ENCODE measurements around the gene PKP1. TPM values are rescaled to one million over a fixed set of nuclear protein-coding genes. Genes with fewer than 3 reads are reported as not detected.

The PKP1 gene
- polyA plus RNA-seq, 1 donor (not counting 4 experiments of a cell fraction or from before 2014, with no cell fraction given) = 169 TPM

DNA sequence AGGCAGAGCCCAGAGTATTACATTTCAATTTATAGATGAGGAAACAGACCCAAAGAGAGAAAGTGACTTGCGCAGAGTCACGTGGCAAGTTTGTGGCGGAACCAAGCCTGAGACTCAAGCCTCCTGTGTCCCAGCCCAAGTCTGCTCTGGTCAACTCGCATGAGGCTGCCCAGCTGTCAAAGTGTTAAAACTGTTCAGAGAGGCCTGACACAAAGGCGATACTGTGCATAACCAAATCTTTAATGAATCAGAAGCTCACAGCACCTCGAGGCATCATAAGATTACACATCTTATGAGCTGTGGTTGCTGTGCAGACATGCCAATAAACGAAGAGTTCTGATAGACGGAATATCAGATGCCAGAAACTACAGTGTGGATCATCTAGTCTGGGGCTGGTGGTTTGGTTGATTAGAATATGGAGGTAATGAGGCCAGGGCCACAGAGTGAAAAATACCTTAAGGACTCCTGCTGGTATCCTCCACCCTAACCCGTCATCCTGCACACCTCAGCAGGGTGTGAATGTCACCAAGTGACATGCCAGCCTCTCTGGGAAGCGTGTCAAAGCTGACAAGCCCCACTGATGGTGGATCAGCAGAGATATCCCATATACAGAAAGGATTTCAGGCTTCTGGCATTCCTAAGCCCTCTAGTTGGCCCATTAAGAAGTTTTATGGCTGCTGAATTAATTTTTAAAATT, 52.0 kb downstream of the PKP1 start:
- no peak for TF ChIP-seq EZH2 (IDR thresholded peaks at IDR 0.05; ENCODE audit: low read length)
- TF ChIP-seq, protein P1, sequence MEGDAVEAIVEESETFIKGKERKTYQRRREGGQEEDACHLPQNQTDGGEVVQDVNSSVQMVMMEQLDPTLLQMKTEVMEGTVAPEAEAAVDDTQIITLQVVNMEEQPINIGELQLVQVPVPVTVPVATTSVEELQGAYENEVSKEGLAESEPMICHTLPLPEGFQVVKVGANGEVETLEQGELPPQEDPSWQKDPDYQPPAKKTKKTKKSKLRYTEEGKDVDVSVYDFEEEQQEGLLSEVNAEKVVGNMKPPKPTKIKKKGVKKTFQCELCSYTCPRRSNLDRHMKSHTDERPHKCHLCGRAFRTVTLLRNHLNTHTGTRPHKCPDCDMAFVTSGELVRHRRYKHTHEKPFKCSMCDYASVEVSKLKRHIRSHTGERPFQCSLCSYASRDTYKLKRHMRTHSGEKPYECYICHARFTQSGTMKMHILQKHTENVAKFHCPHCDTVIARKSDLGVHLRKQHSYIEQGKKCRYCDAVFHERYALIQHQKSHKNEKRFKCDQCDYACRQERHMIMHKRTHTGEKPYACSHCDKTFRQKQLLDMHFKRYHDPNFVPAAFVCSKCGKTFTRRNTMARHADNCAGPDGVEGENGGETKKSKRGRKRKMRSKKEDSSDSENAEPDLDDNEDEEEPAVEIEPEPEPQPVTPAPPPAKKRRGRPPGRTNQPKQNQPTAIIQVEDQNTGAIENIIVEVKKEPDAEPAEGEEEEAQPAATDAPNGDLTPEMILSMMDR (optimal IDR thresholded peaks at IDR 0.05 in 1 of 3, IDR thresholded peaks at IDR 0.05 in 1 of 3, conservative IDR thresholded peaks at IDR 0.05 in 1 of 3; ENCODE audit: extremely low read depth in 1 of 3, insufficient read depth in 2 of 3, low read length in 3 of 3) = no peak
- dilution Hi-C loops (cut with MboI; ENCODE audit: extremely low pct_ligation_motif_present, low sequenced_read_pairs) = no loop called here
- no peak overlapping the region for H2AFZ ChIP-seq (ENCODE audit: control insufficient read depth, low read length)

DNA sequence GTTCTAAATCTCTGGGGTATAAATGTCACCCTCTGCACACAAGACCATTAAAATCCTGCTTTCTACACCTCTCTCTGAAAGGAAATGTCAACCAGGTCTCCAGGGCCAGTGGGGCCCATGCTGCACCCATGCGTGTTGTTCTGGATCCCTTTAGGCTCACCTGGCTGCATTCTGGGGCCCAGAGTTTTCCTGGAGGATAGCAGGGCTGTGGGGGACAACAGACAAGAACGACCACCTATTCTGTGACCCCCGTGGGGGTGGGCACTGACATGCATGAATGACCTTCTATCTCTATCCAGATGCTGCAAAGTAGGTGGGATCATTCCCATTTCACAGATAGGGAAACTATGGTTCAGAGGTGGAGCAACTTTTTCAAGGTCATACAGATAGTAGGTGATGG, 52.6 kb downstream of the PKP1 start:
- no peaks in the 10 kb centered on the region for H3K9me1 ChIP-seq (ENCODE audit: control insufficient read depth, extremely low read depth, insufficient read depth, low read length)
- peaks cover 31% of the 10 kb centered on the region for H3K4me1 ChIP-seq (ENCODE audit: control insufficient read depth, extremely low read depth, insufficient read depth, low read length)
- H3K27me3 ChIP-seq (ENCODE audit: control insufficient read depth, extremely low read depth, insufficient read depth, low read length) = no peaks in the 10 kb centered on the region
- H3K9ac ChIP-seq (ENCODE audit: control insufficient read depth, extremely low read depth, insufficient read depth, low read length) = peak overlapping the region; percentile 34
- H3K9me3 ChIP-seq (ENCODE audit: control insufficient read depth, low read depth, low read length) = no peaks in the 10 kb centered on the region
- H2AFZ ChIP-seq (ENCODE audit: control insufficient read depth, low read length) = no peak overlapping the region
- no peak for DNase-seq (ENCODE audit: low read depth, low spot score)
- no peak overlapping the region for H3K4me3 ChIP-seq (ENCODE audit: control insufficient read depth in 2 of 3, extremely low read depth in 1 of 3, insufficient read depth in 2 of 3, low read depth in 1 of 3, low read length in 3 of 3)
- H3K4me2 ChIP-seq (ENCODE audit: control insufficient read depth, extremely low read depth, insufficient read depth, low read depth, low read length) = no peak overlapping the region
- no peak for TF ChIP-seq EZH2 (IDR thresholded peaks at IDR 0.05; ENCODE audit: low read length)
- TF ChIP-seq, protein P1 (optimal IDR thresholded peaks at IDR 0.05 in 1 of 3, IDR thresholded peaks at IDR 0.05 in 1 of 3, conservative IDR thresholded peaks at IDR 0.05 in 1 of 3; ENCODE audit: extremely low read depth in 1 of 3, insufficient read depth in 2 of 3, low read length in 3 of 3) = no peak
- H3K36me3 ChIP-seq (ENCODE audit: control insufficient read depth in 2 of 2, extremely low read depth in 1 of 2, insufficient read depth in 2 of 2, low read length in 2 of 2) = no peaks in the 10 kb centered on the region
- no peak overlapping the region for H3K27ac ChIP-seq (ENCODE audit: control insufficient read depth, insufficient read depth, low read length)
- no peaks in the 10 kb centered on the region for H3K79me2 ChIP-seq (ENCODE audit: control insufficient read depth, insufficient read depth, low read length)
- dilution Hi-C loops (cut with MboI; ENCODE audit: extremely low pct_ligation_motif_present, low sequenced_read_pairs) = no loop called here
- H4K20me1 ChIP-seq (ENCODE audit: control insufficient read depth, extremely low read depth, insufficient read depth, low read length) = no peaks in the 10 kb centered on the region
- no peak for FAIRE-seq

More for the DNA sequence above, 52.0 kb downstream of the PKP1 start:
- H3K4me2 ChIP-seq (ENCODE audit: control insufficient read depth, extremely low read depth, insufficient read depth, low read depth, low read length) = peak overlapping the region; percentile 62
- FAIRE-seq (peak; percentile 98), DNase-seq (ENCODE audit: low read depth, low spot score) (no peak)
- no peaks in the 10 kb centered on the region for H3K9me3 ChIP-seq (ENCODE audit: control insufficient read depth, low read depth, low read length)
- no peaks in the 10 kb centered on the region for H4K20me1 ChIP-seq (ENCODE audit: control insufficient read depth, extremely low read depth, insufficient read depth, low read length)
- peaks cover 0 to under 1% of the 10 kb centered on the region in 2 experiments for H3K36me3 ChIP-seq (ENCODE audit: control insufficient read depth in 2 of 2, extremely low read depth in 1 of 2, insufficient read depth in 2 of 2, low read length in 2 of 2)
- no peaks in the 10 kb centered on the region for H3K27me3 ChIP-seq (ENCODE audit: control insufficient read depth, extremely low read depth, insufficient read depth, low read length)
- peak overlapping the region; percentile 77 for H3K27ac ChIP-seq (ENCODE audit: control insufficient read depth, insufficient read depth, low read length)
- H3K79me2 ChIP-seq (ENCODE audit: control insufficient read depth, insufficient read depth, low read length) = no peaks in the 10 kb centered on the region
- H3K9ac ChIP-seq (ENCODE audit: control insufficient read depth, extremely low read depth, insufficient read depth, low read length) = peak overlapping the region; percentile 58
- H3K9me1 ChIP-seq (ENCODE audit: control insufficient read depth, extremely low read depth, insufficient read depth, low read length) = no peaks in the 10 kb centered on the region
- H3K4me1 ChIP-seq (ENCODE audit: control insufficient read depth, extremely low read depth, insufficient read depth, low read length) = peaks cover 31% of the 10 kb centered on the region
- H3K4me3 ChIP-seq (ENCODE audit: control insufficient read depth in 2 of 3, extremely low read depth in 1 of 3, insufficient read depth in 2 of 3, low read depth in 1 of 3, low read length in 3 of 3) = no peak overlapping the region
